ENCODE measurements around the gene SRGAP1. TPM values are rescaled to one million over a fixed set of nuclear protein-coding genes. Genes with fewer than 3 reads are reported as not detected.

Gene SRGAP1
- total and polyA plus RNA-seq, 7 donors: 0.23 to 5.1 (median 1.5) TPM

DNA sequence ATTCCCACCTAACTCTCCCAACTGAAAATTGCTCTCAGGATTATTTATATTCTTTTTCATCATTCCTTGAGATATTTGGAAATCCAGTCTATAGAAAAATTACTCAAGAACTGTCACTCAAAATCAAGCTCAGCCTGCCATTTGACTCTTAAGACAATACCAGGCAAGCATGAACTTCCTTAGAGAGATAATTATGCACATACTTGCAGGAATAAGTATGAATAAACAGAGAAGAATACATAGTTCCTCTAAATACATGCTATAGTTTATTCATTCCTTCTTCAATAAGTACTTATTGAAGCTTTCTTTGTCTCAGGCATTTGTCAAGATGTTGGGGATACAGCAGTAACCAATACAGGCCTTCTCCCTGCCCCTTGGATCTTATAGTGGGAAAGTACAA, 154.1 kb downstream of the SRGAP1 start:
- Histone ChIP-seq H3K27me3 (ENCODE audit: insufficient read depth in 3 of 3, low read length in 2 of 3) (no peaks in the 10 kb centered on the region), H3K4me1 (no peaks in the 10 kb centered on the region), H3K36me3 (ENCODE audit: insufficient read depth in 1 of 2, low read depth in 1 of 2) (no peaks in the 10 kb centered on the region), H3K27ac (no peak overlapping the region), H3K4me3 (no peak overlapping the region), H3K9me3 (no peaks in the 10 kb centered on the region)
- DNase-seq (no peak), ATAC-seq (no peak)
- TF ChIP-seq, protein P1, sequence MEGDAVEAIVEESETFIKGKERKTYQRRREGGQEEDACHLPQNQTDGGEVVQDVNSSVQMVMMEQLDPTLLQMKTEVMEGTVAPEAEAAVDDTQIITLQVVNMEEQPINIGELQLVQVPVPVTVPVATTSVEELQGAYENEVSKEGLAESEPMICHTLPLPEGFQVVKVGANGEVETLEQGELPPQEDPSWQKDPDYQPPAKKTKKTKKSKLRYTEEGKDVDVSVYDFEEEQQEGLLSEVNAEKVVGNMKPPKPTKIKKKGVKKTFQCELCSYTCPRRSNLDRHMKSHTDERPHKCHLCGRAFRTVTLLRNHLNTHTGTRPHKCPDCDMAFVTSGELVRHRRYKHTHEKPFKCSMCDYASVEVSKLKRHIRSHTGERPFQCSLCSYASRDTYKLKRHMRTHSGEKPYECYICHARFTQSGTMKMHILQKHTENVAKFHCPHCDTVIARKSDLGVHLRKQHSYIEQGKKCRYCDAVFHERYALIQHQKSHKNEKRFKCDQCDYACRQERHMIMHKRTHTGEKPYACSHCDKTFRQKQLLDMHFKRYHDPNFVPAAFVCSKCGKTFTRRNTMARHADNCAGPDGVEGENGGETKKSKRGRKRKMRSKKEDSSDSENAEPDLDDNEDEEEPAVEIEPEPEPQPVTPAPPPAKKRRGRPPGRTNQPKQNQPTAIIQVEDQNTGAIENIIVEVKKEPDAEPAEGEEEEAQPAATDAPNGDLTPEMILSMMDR (IDR thresholded peaks at IDR 0.05): no peak
- intact Hi-C loops (cut with DNase I): no loop called here

DNA sequence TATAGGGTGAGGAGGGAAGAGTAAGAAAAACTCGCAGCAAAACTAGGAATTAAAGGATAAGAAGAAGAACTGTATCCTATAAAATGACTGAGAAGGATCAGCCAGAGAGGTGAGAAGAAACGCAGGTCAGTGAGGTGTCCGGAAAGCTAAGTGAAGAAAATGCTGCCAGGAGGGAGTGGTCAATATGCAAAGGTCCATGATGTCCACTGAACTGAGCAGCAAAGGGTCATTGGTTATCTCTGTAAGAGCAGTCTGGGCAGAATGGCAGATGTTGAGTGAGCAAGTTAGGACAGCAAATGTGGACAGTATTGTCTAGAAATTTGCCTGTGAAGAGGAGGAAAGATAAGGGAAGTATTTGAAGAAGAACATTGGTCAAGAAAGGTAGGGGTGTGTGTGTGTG, 155.4 kb downstream of the SRGAP1 start:
- ATAC-seq (no peak), DNase-seq (no peak)
- no peaks in the 10 kb centered on the region for H3K4me1 ChIP-seq
- no peaks in the 10 kb centered on the region for H3K36me3 ChIP-seq (ENCODE audit: insufficient read depth in 1 of 2, low read depth in 1 of 2)
- no peak overlapping the region for H3K27ac ChIP-seq
- WGBS, 3 donors: 95 to 98% (median 97%) methylated on average over 3 of the region's 3 CpGs
- TF ChIP-seq, protein P1 (IDR thresholded peaks at IDR 0.05): no peak
- H3K27me3 ChIP-seq (ENCODE audit: insufficient read depth in 3 of 3, low read length in 2 of 3): no peaks in the 10 kb centered on the region
- H3K4me3 ChIP-seq: no peak overlapping the region
- no peaks in the 10 kb centered on the region for H3K9me3 ChIP-seq
- intact Hi-C loops (cut with DNase I): no loop called here

DNA sequence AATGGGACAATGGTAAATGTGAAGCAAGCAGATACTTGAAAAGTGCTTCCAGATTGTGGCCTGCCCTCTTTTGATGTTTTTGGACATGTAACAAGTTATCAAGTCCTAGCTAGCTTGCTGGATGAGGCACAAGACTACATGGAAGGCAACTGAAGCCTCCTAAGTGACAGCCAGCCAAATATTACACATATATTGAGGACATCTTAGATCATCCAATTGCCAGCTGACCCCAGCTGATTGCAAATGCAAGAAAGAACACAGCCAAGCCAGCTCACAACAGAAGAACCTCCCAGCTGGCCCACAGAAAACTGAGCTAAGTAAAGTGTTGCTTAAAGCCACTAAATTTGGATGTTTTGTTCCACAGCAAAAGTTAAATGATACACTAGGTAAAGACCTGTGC, 156.9 kb downstream of the SRGAP1 start:
- Histone ChIP-seq H3K4me3 (no peak overlapping the region), H3K27me3 (ENCODE audit: insufficient read depth in 3 of 3, low read length in 2 of 3) (no peaks in the 10 kb centered on the region), H3K9me3 (no peaks in the 10 kb centered on the region), H3K4me1 (no peaks in the 10 kb centered on the region), H3K27ac (no peak overlapping the region), H3K36me3 (ENCODE audit: insufficient read depth in 1 of 2, low read depth in 1 of 2) (no peaks in the 10 kb centered on the region)
- intact Hi-C loops (cut with DNase I): no loop called here
- ATAC-seq (no peak), DNase-seq (no peak)
- TF ChIP-seq, protein P1 (IDR thresholded peaks at IDR 0.05): no peak

DNA sequence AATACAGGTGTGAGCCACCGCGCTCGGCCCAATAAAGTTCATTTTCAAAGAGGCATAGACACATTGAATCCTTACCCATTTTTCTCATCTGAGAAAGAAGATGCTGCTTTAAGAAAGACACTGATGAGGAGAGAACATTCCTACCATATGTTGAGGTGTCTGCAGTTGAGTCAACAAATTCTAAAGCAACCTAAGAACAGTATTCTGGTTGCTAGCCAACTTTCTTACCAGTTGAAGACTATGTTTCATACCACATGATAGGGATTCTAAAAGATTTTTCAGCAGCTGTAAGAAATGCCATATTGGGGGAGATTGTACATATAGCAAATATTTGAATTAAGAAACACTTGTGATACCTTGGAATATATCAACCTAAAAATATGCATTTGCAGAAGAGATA, 160.1 kb downstream of the SRGAP1 start:
- ATAC-seq: no peak

More for the DNA sequence above, 160.1 kb downstream of the SRGAP1 start:
- 98 to 99% (median 99%) methylated on average over 3 of the region's 3 CpGs for WGBS, 3 donors
- Histone ChIP-seq H3K4me1 (no peaks in the 10 kb centered on the region), H3K27me3 (ENCODE audit: insufficient read depth in 3 of 3, low read length in 2 of 3) (no peaks in the 10 kb centered on the region), H3K27ac (no peak overlapping the region), H3K36me3 (ENCODE audit: insufficient read depth in 1 of 2, low read depth in 1 of 2) (no peaks in the 10 kb centered on the region), H3K9me3 (no peaks in the 10 kb centered on the region), H3K4me3 (no peak overlapping the region)
- DNase-seq: no peak
- TF ChIP-seq, protein P1 (IDR thresholded peaks at IDR 0.05): no peak
- intact Hi-C loops (cut with DNase I): no loop called here
